RWPE1 (cell line): Measurements from ENCODE around the gene INSYN2B.

Experiments used
- CTCF ChIA-PET: fragments of 350-600 bp; sonication (Branson Sonifier 250); formaldehyde crosslinking; extraction: SDS; loops from one replicate; lab custom pipeline; 2021; lab: Yijun Ruan, JAX
- POLR2A ChIA-PET: fragments of 400-600 bp; formaldehyde crosslinking; extraction: SDS; loops from one replicate; lab custom pipeline; 2020; ENCODE audit warnings: antibody characterized with exemption; ENCODE audit not compliant: low non-redundant PET; lab: Yijun Ruan, JAX
- DNase-seq: peaks from one replicate; pipeline ENCODE4 v3.0.0; 2012; ENCODE audit warnings: low spot score
- H3K27ac ChIP-seq: fragments of 450-650 bp; 2 replicates; pipeline ENCODE4 v1.5.1; 2017
- CTCF ChIP-seq: fragments of 450-650 bp; conservative IDR thresholded peaks from 2 replicates; pipeline ENCODE4 v1.5.1; 2017; ENCODE audit warnings: low read depth, mild to moderate bottlenecking

INSYN2B gene

GRCh38 chr5:169871826-169872490 lies 108.3 kb downstream of the INSYN2B start:
- no peak overlapping the region for H3K27ac ChIP-seq
- CTCF ChIA-PET = interaction anchor here (0.6 kb wide), 1 partner anchor 237 kb away, joined by 3 read pairs; no protein-coding TSS in a partner anchor
- DNase-seq = no peak
- no peak for TF ChIP-seq CTCF
- POLR2A ChIA-PET = no interaction called here

GRCh38 chr5:169870211-169870610 lies 110.1 kb downstream of the INSYN2B start:
- no peak overlapping the region for H3K27ac ChIP-seq
- ChIA-PET CTCF (no interaction called here), POLR2A (no interaction called here)
- no peak for TF ChIP-seq CTCF
- DNase-seq = no peak

GRCh38 chr5:169869066-169869465 lies 111.2 kb downstream of the INSYN2B start:
- TF ChIP-seq CTCF = no peak

DNA sequence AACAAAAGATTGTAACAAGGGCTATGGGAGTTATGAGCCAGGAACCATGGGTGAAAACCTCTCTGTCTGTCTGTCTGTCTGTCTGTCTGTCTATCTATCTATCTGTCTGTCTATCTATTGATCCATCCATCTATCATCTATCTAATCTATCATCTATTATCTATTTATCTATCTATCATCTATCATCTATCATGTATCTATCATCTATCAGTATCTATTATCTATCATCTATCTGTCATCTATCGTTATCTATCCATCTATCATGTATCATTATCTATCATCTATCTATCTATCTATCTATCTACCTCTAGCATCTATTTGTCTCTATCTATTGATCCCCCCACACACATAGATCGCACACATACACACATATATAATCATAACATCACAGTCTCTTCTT lies 112.9 kb downstream of the INSYN2B start:
- DNase-seq = no peak
- CTCF ChIA-PET = no interaction called here
- no peak for TF ChIP-seq CTCF
- POLR2A ChIA-PET = no interaction called here
- H3K27ac ChIP-seq = no peak overlapping the region

More at GRCh38 chr5:169869066-169869465, 111.2 kb downstream of the INSYN2B start:
- ChIA-PET POLR2A (no interaction called here), CTCF (interaction anchor here (0.6 kb wide), 1 partner anchor 1692 kb away, joined by 3 read pairs; no protein-coding TSS in a partner anchor)
- no peak overlapping the region for H3K27ac ChIP-seq
- DNase-seq = no peak

GRCh38 chr5:169864483-169864882 lies 115.8 kb downstream of the INSYN2B start:
- no peak for TF ChIP-seq CTCF
- ChIA-PET POLR2A (no interaction called here), CTCF (interaction anchor here (0.6 kb wide), 1 partner anchor 888 kb away, joined by 3 read pairs; no protein-coding TSS in a partner anchor)
- DNase-seq = no peak
- H3K27ac ChIP-seq = no peak overlapping the region

DNA sequence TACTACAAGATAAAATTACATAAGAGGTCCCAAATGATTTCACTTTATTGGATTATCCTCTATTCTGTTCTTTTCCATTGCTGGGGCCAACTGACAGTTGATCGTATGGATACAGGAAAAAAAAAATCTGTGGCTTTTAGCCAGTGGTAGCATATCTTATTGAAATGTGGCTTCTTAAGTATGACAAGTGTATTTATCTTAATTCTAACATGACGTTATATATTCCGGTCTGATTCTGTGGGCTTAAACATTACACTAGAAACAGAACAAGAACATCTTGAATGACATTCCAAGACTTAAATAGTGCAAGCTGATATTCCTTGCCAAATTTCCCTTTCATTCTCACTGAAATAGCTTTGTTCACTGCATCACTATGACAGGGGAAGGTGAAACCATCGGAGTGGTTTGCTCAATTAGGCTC lies 117.9 kb downstream of the INSYN2B start:
- no peak for TF ChIP-seq CTCF
- CTCF ChIA-PET = interaction anchor here (0.5 to 1.1 kb wide), 2 partner anchors 69 to 118 kb away, joined by 3 to 4 read pairs; partner anchors contain the start of gene INSYN2B
- POLR2A ChIA-PET = no interaction called here
- DNase-seq = no peak
- no peak overlapping the region for H3K27ac ChIP-seq
